Ascending aorta (tissue), 2 donors: ENCODE data around the gene KIF25. TPM values are rescaled to one million over a fixed set of nuclear protein-coding genes. Genes with fewer than 3 reads are reported as not detected.

Source experiments
- DNase-seq, 2 donors: peaks; one replicate each; pipeline ENCODE4 v3.0.0-alpha.2; 2019; ENCODE audit warnings: low spot score in 2 of 2
- H3K27ac ChIP-seq, 2 donors: fragments of 200-600 bp; sonication (generic); one replicate each; pipeline ENCODE4 v1.5.1; 2016 to 2017; ENCODE audit warnings: mild to moderate bottlenecking in 1 of 2
- H3K27me3 ChIP-seq: fragments of 200-600 bp; sonication (generic); one replicate; pipeline ENCODE4 v1.5.1; 2017
- H3K36me3 ChIP-seq, 2 donors: fragments of 200-600 bp; sonication (generic); one replicate each; pipeline ENCODE4 v1.5.1; 2016
- H3K4me1 ChIP-seq, 2 donors: fragments of 200-600 bp; sonication (generic); one replicate each; pipeline ENCODE4 v1.5.1; 2016 to 2017; ENCODE audit warnings: mild to moderate bottlenecking in 1 of 2
- H3K4me3 ChIP-seq, 2 donors: fragments of 200-600 bp; sonication (generic); one replicate each; pipeline ENCODE4 v1.5.1; 2016 to 2017; ENCODE audit warnings: mild to moderate bottlenecking in 1 of 2
- H3K9me3 ChIP-seq, 2 donors: fragments of 200-600 bp; sonication (generic); one replicate each; pipeline ENCODE4 v1.5.1; 2016
- CTCF ChIP-seq, 3 experiments: fragments of 200-600 bp in 2 of 3; fragments of 450-650 bp in 1 of 3; sonication (generic) in 2 of 3; IDR thresholded peaks; one replicate each; pipeline ENCODE4 v1.5.1; 2016 to 2019; ENCODE audit warnings: antibody characterized with exemption in 3 of 3, mild to moderate bottlenecking in 1 of 3, moderate library complexity in 1 of 3
- intact Hi-C: fragments of 100-400 bp; cut with DNase I; formaldehyde crosslinking; loops from one replicate; pipeline ENCODE4 v1.15.1; 2023
- total RNA-seq: library from RNA; depleted of rRNA; stranded (reverse); fragments of >200 nt; gene quantifications from one replicate; pipeline ENCODE4 v1.1.0, GENCODE V29; 2016

KIF25 gene
- total RNA-seq, 1 donor from 2014 or later, result not detected

DNA sequence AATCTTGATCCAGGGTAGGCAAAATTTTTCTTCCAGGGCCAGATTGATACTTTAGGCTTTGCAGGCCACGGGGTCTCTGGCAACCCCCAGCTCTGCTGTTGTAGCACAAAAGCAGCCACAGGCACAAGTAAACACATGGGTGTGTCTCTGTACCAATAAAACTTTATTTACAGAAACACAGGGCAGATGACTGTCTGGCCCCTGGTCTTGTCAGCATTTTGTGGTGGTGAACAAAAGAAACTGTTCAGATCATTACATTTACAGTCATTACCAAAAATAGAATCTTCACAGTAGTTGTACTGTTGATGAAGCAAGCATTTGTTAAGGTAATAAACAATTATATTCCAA, 45.0 kb upstream of the KIF25 start:
- peaks cover 23 to 57% of the 10 kb centered on the region in 2 donors for H3K36me3 ChIP-seq
- no peaks in the 10 kb centered on the region for H3K27me3 ChIP-seq
- no peak overlapping the region for H3K4me3 ChIP-seq
- intact Hi-C loops, result no loop called here
- DNase-seq, result no peak
- no peaks in the 10 kb centered on the region for H3K4me1 ChIP-seq
- no peak overlapping the region for H3K27ac ChIP-seq
- no peaks in the 10 kb centered on the region for H3K9me3 ChIP-seq
- TF ChIP-seq CTCF (IDR thresholded peaks at IDR 0.05), result no peak

GRCh38 chr6:167953551-167953950, 43.9 kb upstream of the KIF25 start:
- H3K36me3 ChIP-seq, result peaks cover 23 to 49% of the 10 kb centered on the region in 2 donors
- no peaks in the 10 kb centered on the region for H3K9me3 ChIP-seq
- no peaks in the 10 kb centered on the region for H3K4me1 ChIP-seq
- no peak for TF ChIP-seq CTCF (IDR thresholded peaks at IDR 0.05)
- no peak overlapping the region for H3K4me3 ChIP-seq
- no peak for DNase-seq
- intact Hi-C loops, result no loop called here
- H3K27ac ChIP-seq, result no peak overlapping the region
- H3K27me3 ChIP-seq, result no peaks in the 10 kb centered on the region

GRCh38 chr6:167954151-167954550, 43.3 kb upstream of the KIF25 start:
- peaks cover 23 to 43% of the 10 kb centered on the region in 2 donors for H3K36me3 ChIP-seq
- intact Hi-C loops, result no loop called here

DNA sequence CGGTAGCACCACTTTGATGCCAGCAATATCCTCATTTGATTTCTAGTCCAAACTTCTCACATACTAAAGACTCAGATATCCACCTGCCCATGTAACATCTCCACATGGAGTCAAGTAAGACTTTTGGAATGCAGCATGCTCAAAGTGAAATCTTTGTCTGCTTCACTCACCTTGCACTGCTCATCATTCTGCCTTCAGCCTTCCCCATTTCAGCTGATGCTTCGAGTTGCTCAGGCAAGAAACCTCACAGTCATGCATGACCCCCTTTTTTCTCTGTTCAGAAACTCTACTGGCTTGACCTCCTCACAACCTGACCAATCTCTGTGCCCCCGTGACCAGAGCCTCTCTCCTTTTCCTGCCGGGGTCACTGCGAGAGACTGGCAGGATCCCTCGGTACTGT, 41.0 kb upstream of the KIF25 start:
- intact Hi-C loops, result no loop called here
- Histone ChIP-seq H3K4me1 (no peaks in the 10 kb centered on the region), H3K4me3 (no peak overlapping the region), H3K9me3 (no peaks in the 10 kb centered on the region), H3K27me3 (no peaks in the 10 kb centered on the region), H3K36me3 (peaks cover 13 to 19% of the 10 kb centered on the region in 2 donors), H3K27ac (no peak overlapping the region)
- TF ChIP-seq CTCF (IDR thresholded peaks at IDR 0.05), result no peak
- DNase-seq, result no peak

More at GRCh38 chr6:167954151-167954550, 43.3 kb upstream of the KIF25 start:
- H3K9me3 ChIP-seq, result no peaks in the 10 kb centered on the region
- no peaks in the 10 kb centered on the region for H3K27me3 ChIP-seq
- TF ChIP-seq CTCF (IDR thresholded peaks at IDR 0.05), result no peak
- no peaks in the 10 kb centered on the region for H3K4me1 ChIP-seq
- DNase-seq, result no peak
- no peak overlapping the region for H3K27ac ChIP-seq
- no peak overlapping the region for H3K4me3 ChIP-seq

- Histone ChIP-seq H3K4me3 (no peak overlapping the region), H3K4me1 (no peaks in the 10 kb centered on the region), H3K9me3 (no peaks in the 10 kb centered on the region), H3K27ac (no peak overlapping the region), H3K36me3 (peaks cover 7 to 15% of the 10 kb centered on the region in 2 donors), H3K27me3 (no peaks in the 10 kb centered on the region)
- intact Hi-C loops, result no loop called here
- TF ChIP-seq CTCF (IDR thresholded peaks at IDR 0.05), result no peak
- DNase-seq, result no peak
Observed at GRCh38 chr6:167956983-167957492, 40.4 kb upstream of the KIF25 start.

DNA sequence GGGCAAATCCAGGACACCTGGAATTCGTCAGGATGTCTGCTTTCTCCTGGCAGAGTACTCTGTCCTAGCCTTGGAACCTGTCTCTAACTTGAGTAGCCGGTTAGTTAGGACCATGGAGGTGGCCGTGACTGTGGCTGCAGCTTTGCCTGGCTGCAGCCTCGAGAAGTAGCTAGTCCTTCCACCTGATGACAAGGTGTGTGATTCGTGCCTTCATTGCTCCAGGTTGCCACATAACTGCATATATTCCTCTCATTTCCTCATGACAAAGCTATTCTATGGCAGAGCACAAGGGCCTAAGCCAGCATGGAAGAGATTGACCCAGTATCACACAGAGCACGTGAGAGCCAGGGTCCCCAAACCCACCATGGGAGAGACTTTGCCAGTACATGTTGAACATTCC, 39.8 kb upstream of the KIF25 start:
- TF ChIP-seq CTCF (IDR thresholded peaks at IDR 0.05), result no peak
- no peak overlapping the region for H3K27ac ChIP-seq
- no peaks in the 10 kb centered on the region for H3K9me3 ChIP-seq
- no peaks in the 10 kb centered on the region for H3K27me3 ChIP-seq
- no peak for DNase-seq
- H3K4me1 ChIP-seq, result no peaks in the 10 kb centered on the region
- intact Hi-C loops, result no loop called here
- no peak overlapping the region for H3K4me3 ChIP-seq
- peaks cover 11 to 15% of the 10 kb centered on the region in 2 donors for H3K36me3 ChIP-seq
